SH-SY5Y (cell line): Measurements from ENCODE around the gene GALNT12.

ENCODE experiments used
- GATA2 ChIP-seq: IDR thresholded peaks from 2 replicates; pipeline ENCODE4 v1.6.1; 2011; ENCODE audit warnings: mild to moderate bottlenecking, low read depth, low read length
- GATA3 ChIP-seq: IDR thresholded peaks from 2 replicates; pipeline ENCODE4 v1.6.1; 2011; ENCODE audit warnings: low read depth, mild to moderate bottlenecking, low read length, moderate library complexity

The GALNT12 gene, protein sequence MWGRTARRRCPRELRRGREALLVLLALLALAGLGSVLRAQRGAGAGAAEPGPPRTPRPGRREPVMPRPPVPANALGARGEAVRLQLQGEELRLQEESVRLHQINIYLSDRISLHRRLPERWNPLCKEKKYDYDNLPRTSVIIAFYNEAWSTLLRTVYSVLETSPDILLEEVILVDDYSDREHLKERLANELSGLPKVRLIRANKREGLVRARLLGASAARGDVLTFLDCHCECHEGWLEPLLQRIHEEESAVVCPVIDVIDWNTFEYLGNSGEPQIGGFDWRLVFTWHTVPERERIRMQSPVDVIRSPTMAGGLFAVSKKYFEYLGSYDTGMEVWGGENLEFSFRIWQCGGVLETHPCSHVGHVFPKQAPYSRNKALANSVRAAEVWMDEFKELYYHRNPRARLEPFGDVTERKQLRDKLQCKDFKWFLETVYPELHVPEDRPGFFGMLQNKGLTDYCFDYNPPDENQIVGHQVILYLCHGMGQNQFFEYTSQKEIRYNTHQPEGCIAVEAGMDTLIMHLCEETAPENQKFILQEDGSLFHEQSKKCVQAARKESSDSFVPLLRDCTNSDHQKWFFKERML

DNA sequence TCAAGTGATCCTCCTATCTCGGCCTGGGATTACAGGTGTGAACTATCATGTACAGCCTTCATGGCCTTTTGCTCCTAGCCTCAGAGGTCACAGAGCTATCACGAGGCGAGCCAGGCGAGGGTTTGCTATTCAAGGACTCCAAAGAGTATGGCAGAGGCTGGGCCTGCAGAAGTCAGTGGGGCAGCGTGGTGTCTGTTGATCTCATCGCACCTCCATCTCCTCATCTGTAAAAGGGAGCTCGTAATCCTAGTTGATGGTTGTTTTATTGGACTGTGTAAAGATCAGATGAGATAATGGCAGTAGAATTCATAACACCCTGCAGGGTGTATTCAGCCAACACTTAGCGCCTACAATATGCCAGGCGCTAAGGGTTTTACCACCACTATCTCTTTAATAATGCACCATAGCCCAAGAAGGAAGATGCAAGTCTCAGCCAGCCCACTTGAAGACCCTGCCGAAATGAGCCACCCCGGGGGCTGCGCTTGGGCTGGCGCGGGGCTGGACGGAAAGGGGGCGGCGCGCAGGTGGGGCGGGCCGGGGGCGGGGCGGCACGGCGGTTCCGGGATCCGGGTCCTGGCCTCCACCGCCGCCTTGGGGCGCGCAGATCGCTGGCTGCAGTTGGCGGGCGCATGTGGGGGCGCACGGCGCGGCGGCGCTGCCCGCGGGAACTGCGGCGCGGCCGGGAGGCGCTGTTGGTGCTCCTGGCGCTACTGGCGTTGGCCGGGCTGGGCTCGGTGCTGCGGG, at the start of gene GALNT12:
TSS of gene GALNT12 (plus strand) at position 601 of the 744 bp plus-strand sequence. CDS start at position 630, 29 bp downstream.
- TF ChIP-seq GATA3, result no peak
- peak; percentile 43; the same call in 1 of the 2 replicates for TF ChIP-seq GATA2

DNA sequence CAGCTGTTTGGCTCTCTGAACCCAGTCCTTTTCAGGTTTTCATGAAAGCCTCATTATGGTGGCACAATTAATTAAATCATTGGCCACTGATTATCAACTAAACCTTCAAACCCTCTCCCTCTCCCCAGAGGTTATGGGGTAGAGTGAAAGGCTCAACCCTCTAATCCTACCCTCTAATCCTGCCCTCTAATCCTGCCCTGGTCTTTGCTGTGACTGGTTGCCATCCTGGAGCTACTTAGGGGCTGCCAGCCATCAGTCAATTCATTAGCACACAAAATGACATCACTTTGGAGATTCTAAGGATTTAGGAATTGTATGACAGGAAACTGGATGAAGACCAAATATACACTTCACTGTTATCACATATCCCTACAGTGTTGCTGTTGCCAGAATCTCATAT, 47.2 kb upstream of the GALNT12 start:
- no peak for TF ChIP-seq GATA2
- TF ChIP-seq GATA3, result no peak

DNA sequence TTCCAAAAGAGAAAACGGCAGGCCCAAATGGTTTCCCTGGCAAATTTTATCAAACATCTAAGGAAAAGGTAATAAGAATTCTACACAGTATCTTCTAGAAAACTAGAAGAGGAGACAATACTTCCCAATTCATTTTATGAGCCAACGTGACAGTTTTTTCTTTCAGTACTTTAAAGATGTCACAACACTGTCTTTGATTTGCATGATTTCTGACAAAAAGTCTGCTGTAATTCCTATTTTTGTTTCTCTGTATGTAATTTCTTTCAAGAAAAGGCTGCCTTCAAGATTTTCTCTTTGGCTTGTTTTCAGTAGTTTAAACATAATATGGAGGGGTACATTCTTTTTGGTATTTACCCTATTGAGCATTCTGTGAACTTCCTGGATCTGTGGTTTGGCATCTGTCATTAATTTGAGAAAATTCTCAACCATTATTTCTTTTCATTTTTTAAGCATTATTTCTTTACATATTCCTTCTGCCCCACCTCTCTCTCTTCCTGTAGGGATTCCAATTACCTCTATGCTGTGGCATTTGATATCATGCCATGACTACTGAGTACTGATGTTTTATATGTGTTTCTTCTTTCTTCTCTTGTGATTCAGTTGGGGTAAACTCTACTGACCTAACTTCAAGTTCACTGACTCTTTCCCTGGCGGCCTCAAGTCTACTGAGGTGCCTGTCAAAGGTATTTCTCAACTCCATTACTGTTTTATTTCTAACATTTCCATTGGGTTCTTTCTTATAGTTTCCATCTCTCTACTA, 43.3 kb upstream of the GALNT12 start:
- TF ChIP-seq GATA2, result no peak
- TF ChIP-seq GATA3, result no peak

DNA sequence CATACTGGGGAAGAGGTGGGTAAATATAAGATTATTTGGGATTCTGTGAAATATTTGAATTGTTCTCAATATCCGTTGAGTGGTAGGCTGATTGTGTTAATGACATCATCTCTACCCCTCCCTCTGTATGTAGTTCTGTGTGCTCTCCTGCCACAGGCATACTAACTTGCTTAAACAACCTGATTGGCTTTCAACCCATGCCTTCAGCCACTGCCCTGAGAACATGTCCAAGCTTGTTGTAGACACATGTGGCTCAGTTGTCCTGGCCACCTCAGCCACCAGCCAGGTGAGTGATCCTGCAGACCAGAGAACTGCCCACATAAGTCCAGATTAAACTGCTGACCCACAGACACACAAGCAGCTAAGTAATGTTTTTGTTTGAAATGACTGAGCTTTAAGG, 42.2 kb upstream of the GALNT12 start:
- TF ChIP-seq GATA3 (no peak), GATA2 (no peak)

DNA sequence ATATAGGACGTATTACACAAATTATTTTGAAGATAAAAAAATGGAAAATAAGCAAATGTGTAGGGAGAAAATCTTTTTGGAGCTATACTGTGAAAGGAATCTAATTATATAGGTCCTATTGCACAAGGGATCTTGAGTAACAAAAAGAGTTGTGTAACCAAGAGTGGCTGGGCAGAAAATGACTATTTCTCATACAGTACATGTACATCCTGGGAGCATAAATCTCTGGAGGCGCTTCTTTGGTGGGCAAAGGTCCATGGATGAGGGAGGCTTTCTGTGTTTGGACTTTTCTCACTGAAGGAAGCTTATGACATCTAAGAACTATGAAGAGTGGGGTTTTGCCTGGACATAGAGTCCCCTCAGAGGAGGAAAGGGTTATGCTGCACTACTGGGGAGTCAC, 40.9 kb upstream of the GALNT12 start:
- TF ChIP-seq GATA3 (no peak), GATA2 (no peak)

DNA sequence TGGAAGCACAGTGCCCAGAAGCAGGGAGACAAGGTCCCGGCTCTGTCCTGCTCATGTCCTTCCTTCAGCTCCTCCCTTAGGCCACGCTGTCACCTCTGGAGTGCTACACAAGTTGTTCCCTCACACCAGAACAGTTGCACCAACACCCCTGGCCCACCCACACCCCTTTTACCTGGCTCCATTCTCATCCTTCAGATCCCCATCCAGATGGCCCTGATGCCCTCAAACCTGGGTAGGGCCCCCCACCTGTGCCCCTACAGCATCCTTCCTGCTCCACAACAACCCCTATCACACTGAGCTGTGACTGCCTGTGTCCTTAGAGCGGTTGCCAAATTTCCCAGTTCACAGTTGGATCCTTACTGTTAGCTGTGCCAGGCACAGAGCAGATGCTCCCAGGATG, 40.3 kb upstream of the GALNT12 start:
- TF ChIP-seq GATA2 (no peak), GATA3 (no peak)

DNA sequence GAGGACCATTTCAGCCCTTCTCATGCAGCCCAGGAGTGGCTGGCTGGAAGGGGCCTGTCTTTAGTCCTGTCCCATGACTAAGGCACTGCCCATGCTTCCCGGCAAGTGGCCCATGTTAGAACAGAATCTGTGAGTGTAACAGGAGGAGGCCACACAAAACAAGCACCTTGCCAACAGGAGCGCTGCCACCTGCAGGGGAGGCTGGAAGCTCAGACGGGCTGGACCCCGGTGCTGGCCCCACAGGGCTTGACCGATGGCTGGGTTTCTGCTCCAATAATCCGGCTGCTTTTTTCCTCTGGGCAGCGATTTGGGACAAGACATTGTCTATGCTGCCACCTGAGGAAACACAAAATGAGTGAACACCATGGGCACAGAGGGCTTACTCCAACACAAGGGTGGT, 39.6 kb upstream of the GALNT12 start:
- TF ChIP-seq GATA2, result no peak
- TF ChIP-seq GATA3, result no peak

DNA sequence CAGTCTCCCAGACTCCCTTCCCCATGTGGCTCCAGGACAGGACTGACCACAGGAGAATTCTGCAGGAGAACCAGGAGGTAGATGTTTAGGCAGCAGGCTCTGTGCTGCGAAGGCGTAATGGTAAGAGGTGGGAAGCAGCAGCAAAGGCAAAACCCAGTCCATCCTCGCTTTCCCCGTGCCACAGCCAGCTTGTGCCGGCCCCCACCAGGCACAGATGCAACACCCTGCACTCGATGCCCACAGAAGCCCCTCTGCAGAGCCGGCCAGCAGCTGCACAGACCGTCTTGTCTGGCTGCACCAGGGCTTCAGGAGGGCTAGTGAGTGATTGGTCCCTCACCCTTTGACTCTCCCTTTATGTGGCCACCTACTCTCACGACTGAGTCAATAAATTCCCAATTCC, 39.1 kb upstream of the GALNT12 start:
- TF ChIP-seq GATA2 (no peak), GATA3 (no peak)

DNA sequence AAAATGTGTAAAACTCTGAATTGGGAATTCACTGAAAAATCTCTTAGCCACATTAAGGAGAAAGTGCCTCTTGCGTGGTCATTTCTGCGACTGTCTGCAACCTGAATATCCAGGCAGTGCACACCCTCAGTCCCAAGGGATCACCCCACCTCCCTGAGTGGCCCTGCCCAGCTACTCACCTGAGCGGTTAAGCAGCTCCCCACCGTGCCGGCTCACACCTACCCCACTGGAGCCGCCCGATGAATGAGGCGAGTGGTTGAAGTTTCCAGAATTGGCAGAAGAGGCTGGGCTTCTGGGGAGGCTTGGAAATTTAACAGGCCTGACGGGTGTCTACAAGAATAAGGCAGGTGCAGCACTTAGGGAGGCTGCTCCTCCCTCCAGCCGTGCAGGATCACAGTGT, 36.8 kb upstream of the GALNT12 start:
- TF ChIP-seq GATA3 (no peak), GATA2 (no peak)

DNA sequence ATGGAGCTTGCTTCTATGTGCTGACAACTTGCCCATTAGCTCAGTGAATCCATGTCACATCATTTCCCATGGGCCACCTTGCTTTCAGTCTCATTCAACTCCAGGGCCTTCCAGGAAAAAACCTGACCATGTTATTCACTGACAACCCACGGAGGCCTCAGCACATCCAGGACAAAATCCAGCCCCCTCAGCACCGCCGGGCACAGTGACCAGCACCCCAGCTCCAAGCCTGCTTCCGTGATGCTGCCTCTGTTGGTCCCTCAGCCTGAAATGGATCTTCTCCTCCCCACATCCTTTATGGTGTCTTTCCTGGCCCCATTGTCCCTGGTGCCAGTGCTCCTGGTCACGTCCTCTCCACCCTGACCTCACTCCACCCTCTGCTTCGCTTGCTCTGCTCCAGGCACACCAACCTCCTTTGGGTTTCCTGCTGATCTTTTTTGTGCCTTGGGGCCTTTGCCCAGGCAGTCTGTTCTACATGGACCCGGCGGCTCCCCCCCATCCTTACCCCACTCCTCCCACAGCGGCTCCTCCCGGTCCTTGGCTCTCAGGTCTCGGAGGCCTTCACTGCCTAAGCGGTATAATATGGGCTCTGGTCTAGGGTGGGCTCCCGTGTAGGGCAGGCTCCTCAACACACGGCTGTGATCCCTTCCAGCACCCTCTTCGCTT, 36.1 kb upstream of the GALNT12 start:
- TF ChIP-seq GATA3 (no peak), GATA2 (no peak)

DNA sequence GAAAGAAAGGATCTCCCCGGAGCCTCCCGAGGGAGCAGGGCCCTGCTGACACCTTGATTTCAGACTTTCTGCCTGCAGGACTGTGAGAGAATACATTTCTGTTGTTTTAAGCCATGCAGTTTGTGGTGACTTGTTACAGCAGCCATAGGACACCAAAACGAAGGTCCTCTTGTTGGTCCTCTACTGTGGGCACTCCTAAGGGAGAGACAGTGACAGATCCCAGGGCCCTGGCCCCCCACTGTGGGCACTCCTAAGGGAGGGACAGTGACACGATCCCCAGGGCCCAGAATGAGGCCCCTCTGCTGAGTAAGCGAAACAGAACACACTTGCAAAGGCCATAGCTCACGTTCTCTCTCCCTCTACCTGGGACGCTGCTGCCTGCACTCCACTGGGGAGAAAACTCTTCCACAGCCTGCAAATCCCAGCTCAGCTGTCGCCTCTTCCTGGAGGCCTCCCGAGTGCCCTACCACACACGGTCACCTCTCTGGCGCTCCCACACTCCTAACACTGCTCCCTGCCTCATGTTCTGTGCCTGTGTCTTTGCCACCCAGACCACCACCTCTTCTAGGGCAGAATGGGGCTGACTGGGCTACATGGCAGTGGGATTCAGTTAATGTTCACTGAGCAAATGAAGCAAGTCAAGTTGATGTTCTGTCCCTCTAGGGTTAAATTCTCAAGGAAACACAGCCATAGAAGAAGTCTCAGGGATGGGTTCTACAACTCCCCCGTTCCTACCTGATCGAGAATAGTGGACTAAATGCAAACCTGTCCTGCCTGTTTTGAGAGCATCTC, 34.9 kb upstream of the GALNT12 start:
- no peak for TF ChIP-seq GATA2

DNA sequence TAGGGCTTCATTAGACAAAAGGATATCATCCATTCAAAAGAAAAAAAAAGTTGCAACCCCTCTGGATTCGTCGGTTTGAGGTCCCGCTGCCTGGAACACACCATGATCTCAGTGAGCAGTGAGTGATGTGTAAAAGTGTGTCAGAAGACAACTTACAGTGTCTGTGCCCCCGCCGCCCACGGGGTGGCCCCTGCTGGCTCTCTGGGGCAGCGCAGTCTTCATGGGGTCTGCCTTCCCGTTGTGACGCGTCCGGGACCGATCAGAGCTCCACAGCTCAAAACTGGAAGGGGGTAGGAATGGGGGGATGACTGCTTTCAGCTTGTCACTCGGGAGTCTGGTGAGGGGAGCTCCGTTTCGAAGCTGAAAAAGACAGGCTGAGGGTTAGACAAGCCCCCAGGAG, 33.7 kb upstream of the GALNT12 start:
- TF ChIP-seq GATA2 (no peak), GATA3 (no peak)

DNA sequence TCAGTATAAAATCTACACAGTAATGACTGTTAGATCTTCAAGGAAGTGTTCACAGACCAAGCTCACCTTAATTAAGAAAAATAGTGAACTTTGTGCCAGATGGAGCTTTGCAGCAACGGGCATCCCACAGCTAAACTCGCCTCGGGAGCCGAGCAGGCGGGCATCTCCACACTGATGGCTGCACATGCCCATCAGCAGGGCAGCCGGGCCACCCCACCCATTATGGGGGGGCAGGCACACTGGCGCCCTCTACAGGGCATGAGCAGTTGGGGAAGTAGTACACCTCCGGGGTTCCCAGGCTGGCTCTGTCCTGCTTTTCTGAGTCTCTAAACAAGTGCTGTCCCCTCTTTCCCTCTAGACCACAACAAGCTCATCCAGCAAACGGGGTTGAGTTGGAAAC, 32.7 kb upstream of the GALNT12 start:
- TF ChIP-seq GATA2, result no peak
- no peak for TF ChIP-seq GATA3
